Spleen (tissue), 11 donors: Measurements from ENCODE around the gene SPRN. TPM values are rescaled to one million over a fixed set of nuclear protein-coding genes. Genes with fewer than 3 reads are reported as not detected.

Experiments
- DNase-seq: peaks from one replicate; pipeline ENCODE4 v3.0.0-alpha.2; 2020
- H3K27ac ChIP-seq, 8 donors: fragments of 200-600 bp; sonication (generic) in 7 of 8; 1 replicate in 4 of 8; 2 replicates in 4 of 8; pipeline versions ENCODE4 v1.5.0 to v1.8.0; 2016 to 2021; ENCODE audit warnings: inconsistent platforms in 4 of 8, mild to moderate bottlenecking in 4 of 8, moderate library complexity in 1 of 8
- H3K27me3 ChIP-seq, 7 donors: fragments of 200-600 bp; sonication (generic) in 6 of 7; replicated peaks in 1 of 7; 1 replicate in 4 of 7; 2 replicates in 3 of 7; pipeline versions ENCODE4 v1.5.0 to v1.8.0; 2016 to 2021; ENCODE audit warnings: inconsistent platforms in 3 of 7, mild to moderate bottlenecking in 1 of 7
- H3K36me3 ChIP-seq, 6 donors: fragments of 200-600 bp; sonication (generic) in 5 of 6; 1 replicate in 4 of 6; 2 replicates in 2 of 6; pipeline versions ENCODE4 v1.5.0 to v1.8.0; 2016 to 2021; ENCODE audit warnings: inconsistent platforms in 2 of 6
- H3K4me1 ChIP-seq, 6 donors: fragments of 200-600 bp; sonication (generic) in 5 of 6; 1 replicate in 3 of 6; 2 replicates in 3 of 6; pipeline versions ENCODE4 v1.5.0 to v1.8.0; 2016 to 2021; ENCODE audit warnings: inconsistent platforms in 3 of 6
- H3K4me3 ChIP-seq, 8 donors: fragments of 200-600 bp; sonication (generic) in 7 of 8; 1 replicate in 4 of 8; 2 replicates in 4 of 8; pipeline versions ENCODE4 v1.5.0 to v1.8.0; 2016 to 2021; ENCODE audit warnings: inconsistent platforms in 4 of 8, mild to moderate bottlenecking in 4 of 8, moderate library complexity in 2 of 8
- H3K9me3 ChIP-seq, 8 donors: fragments of 200-600 bp; sonication (generic) in 7 of 8; 1 replicate in 4 of 8; 2 replicates in 4 of 8; pipeline versions ENCODE4 v1.5.0 to v1.8.0; 2016 to 2021; ENCODE audit warnings: inconsistent platforms in 4 of 8
- CTCF ChIP-seq, 11 experiments: fragments of 200-600 bp in 7 of 11; fragments of 450-650 bp in 4 of 11; sonication (generic) in 4 of 11; IDR thresholded peaks in 8 of 11; conservative IDR thresholded peaks in 3 of 11; 1 replicate in 7 of 11; 2 replicates in 4 of 11; pipeline versions ENCODE4 v1.4.0 to v1.8.0; 2016 to 2021; ENCODE audit warnings: antibody characterized with exemption in 11 of 11, inconsistent platforms in 4 of 11, mild to moderate bottlenecking in 1 of 11
- POLR2A ChIP-seq, 3 donors: fragments of 450-650 bp; IDR thresholded peaks; one replicate each; pipeline ENCODE4 v1.5.1; 2017; ENCODE audit warnings: antibody characterized with exemption in 3 of 3, mild to moderate bottlenecking in 1 of 3
- POLR2AphosphoS5 ChIP-seq, 3 donors: sonication (generic); formaldehyde crosslinking; IDR thresholded peaks; one replicate each; pipeline ENCODE4 v1.5.1; 2017; ENCODE audit warnings: antibody characterized with exemption in 3 of 3
- WGBS, 5 donors: extraction: QIAGEN DNeasy Blood & Tissue Kit in 3 of 5; methylation state at CpG; one replicate each; pipeline versions ENCODE4 v1.1.5 to v1.1.7; 2013 to 2018; 5-methylcytosine and 5-hydroxymethylcytosine counted together
- intact Hi-C: fragments of 100-400 bp; cut with DNase I; formaldehyde crosslinking; loops from one replicate; pipeline ENCODE4 v1.15.0; 2023; ENCODE audit warnings: low total_unique reads
- polyA plus RNA-seq, 3 donors: library from polyadenylated mRNA; stranded (reverse); fragments of 200-250 nt; gene quantifications; one replicate each; pipeline ENCODE4 v1.2.1, GENCODE V29; 2013
- total RNA-seq, 7 donors: library from RNA; depleted of rRNA in 3 of 7; stranded (reverse); fragments of >200 nt in 3 of 7; fragmentation: NEBNext Ultra II Directional in 4 of 7; extraction: Animal tissue kit (Norgen Biotek cat#: 25700) in 4 of 7; gene quantifications; one replicate each; pipeline versions ENCODE4 v1.1.0 to v1.2.1, GENCODE V29; 2016 to 2021
- donor health status: healthy with polysubstance abuse.
- donor health status: DM: no; HTN: no; CAD: no; lungs with moderate emphysema.
- donor health status: DM: no; HTN: no; CAD: no.
- donor health status: Bipolar disorder and iron deficiency.
- donor health status: healthy.
- donor health status: DM: no; HTN: no; CAD: no.
- donor health status: DM: yes; HTN: yes; CAD: no.

The SPRN gene
- total and polyA plus RNA-seq, 10 donors = 0.14 to 0.58 (median 0.21) TPM; not detected in 4

DNA sequence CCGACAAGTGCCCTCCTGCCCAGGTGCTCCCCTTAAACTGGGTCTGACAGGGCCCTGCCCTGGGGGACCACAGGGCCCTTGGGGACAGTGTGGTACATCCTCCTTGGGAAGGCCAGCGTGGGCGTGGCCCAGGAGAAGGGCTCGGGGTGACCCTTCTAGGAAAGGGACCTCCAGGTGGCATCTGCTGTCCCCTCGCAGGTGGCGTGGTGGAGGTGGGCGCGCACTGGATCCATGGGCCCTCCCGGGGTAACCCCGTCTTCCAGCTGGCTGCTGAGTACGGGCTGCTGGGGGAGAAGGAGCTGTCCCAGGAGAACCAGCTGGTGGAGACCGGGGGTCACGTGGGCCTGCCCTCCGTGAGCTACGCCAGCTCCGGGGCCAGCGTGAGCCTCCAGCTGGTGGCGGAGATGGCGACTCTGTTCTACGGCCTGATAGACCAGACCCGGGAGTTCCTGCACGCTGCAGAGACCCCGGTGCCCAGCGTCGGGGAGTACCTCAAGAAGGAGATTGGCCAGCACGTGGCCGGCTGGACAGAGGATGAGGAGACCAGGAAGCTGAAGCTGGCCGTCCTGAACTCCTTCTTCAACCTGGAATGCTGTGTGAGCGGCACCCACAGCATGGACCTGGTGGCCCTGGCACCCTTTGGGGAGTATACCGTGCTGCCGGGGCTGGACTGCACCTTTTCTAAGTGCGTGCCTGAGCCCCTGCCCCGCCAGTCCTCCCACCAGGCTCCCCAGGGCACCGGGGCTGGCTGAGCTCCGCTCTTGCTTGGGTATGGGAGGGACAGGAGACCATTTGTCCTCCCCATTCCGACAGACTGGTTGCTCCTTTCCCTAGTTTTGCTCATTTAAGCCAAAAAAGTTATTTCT, 44.4 kb downstream of the SPRN start:
- Histone ChIP-seq H3K9me3 (no peaks in the 10 kb centered on the region), H3K4me1 (peaks cover 20 to 46% (median 40%) of the 10 kb centered on the region in 6 donors), H3K36me3 (peaks cover 0 to 30% (median 5%) of the 10 kb centered on the region in 6 donors), H3K27ac (peak overlapping the region in 7 of 8 donors; percentile 46 to 91 (median 84)), H3K4me3 (peak overlapping the region; percentile 53 to 95 (median 80)), H3K27me3 (peaks cover 0 to 13% (median 0%) of the 10 kb centered on the region in 7 donors)
- intact Hi-C loops = no loop called here
- DNase-seq = peak; percentile 84
- no peak for TF ChIP-seq POLR2AphosphoS5 (IDR thresholded peaks at IDR 0.05)
- no peak for TF ChIP-seq POLR2A (IDR thresholded peaks at IDR 0.05)
- no peak for TF ChIP-seq CTCF (IDR thresholded peaks at IDR 0.05 in 8 of 11, conservative IDR thresholded peaks at IDR 0.05 in 3 of 11)
- 86 to 91% (median 90%) methylated on average over 22 to 36 of the region's 36 CpGs for WGBS, 5 donors

- H3K27me3 ChIP-seq = peaks cover 0 to 13% (median 0%) of the 10 kb centered on the region in 7 donors
- peak; percentile 94 for DNase-seq
- intact Hi-C loops = no loop called here
- peaks cover 20 to 53% (median 41%) of the 10 kb centered on the region in 6 donors for H3K4me1 ChIP-seq
- peaks cover 0 to 24% (median 2%) of the 10 kb centered on the region in 6 donors for H3K36me3 ChIP-seq
- peak within 1 kb of the TSS; percentile 78 to 95 (median 92) for H3K4me3 ChIP-seq
- peak within 1 kb of the TSS; percentile 65 to 91 (median 85) for H3K27ac ChIP-seq
- H3K9me3 ChIP-seq = no peaks in the 10 kb centered on the region
- WGBS, 5 donors = 0 to 6% (median 3%) methylated on average over 6 to 67 of the region's 78 CpGs
- TF ChIP-seq CTCF (IDR thresholded peaks at IDR 0.05 in 8 of 11, conservative IDR thresholded peaks at IDR 0.05 in 3 of 11) (no peak), POLR2A (IDR thresholded peaks at IDR 0.05) (no peak), POLR2AphosphoS5 (IDR thresholded peaks at IDR 0.05) (peak; percentile 50 to 74 (median 58))
Measured at GRCh38 chr10:133379152-133379800, 45.1 kb downstream of the SPRN start, which contains the start of gene PAOX. Gene PAOX, plus strand, starts transcription at chr10:133379262. Its CDS starts 55 bp downstream, at chr10:133379317.

DNA sequence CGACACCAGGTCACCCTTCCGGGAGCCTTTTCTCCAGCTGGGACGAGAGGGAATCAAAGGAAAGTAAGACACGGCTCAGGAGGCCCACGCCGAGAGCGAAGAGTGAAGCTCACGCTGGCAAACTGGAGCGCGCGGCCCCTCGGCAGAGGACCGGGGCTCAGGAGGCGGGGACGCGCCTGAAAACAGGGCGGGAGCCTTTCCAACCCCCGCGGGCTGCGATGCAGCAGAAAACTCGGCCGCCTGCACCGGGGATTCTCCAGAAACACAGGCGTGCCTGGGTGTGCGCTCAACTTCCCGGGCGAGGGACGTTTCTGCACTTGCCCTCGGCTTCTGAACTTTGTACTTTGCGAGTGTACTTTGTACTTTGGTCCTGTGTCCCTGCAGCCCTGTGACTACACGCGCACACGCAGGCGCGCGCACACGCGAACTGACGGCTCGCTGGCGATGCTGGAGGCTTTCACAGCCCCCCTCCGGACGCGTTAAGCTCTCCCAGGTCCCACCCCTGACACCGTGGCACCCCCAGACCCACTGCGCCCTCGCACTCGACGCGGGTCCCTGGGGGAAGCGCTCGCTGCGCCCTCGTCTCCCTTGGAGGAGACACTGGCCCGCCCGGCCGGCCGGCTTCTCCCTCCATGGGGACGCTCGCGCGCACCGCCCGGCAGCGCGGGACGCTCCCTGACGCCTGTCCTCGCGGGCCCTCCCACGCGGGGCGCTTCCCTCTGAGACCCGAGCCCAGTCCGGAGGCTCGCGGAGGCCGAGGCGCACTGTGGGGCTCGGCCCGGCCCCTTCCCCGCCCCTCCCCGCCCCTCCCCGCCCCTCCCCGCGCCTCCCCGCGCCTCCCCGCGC, 46.0 kb downstream of the SPRN start:
- peak; percentile 96 for DNase-seq
- 0 to 1% (median 0%) methylated on average over 40 to 83 of the region's 90 CpGs for WGBS, 5 donors
- peaks cover 0 to 16% (median 0%) of the 10 kb centered on the region in 6 donors for H3K36me3 ChIP-seq
- H3K4me3 ChIP-seq = peak overlapping the region; percentile 78 to 95 (median 92)
- peaks cover 0 to 13% (median 0%) of the 10 kb centered on the region in 7 donors for H3K27me3 ChIP-seq
- H3K27ac ChIP-seq = peak overlapping the region; percentile 54 to 91 (median 84)
- TF ChIP-seq CTCF (IDR thresholded peaks at IDR 0.05 in 8 of 11, conservative IDR thresholded peaks at IDR 0.05 in 3 of 11) = no peak
- TF ChIP-seq POLR2A (IDR thresholded peaks at IDR 0.05) = peak in 1 of 3 donors; percentile 15
- TF ChIP-seq POLR2AphosphoS5 (IDR thresholded peaks at IDR 0.05) = peak; percentile 49 to 85 (median 77)
- intact Hi-C loops = no loop called here
- H3K4me1 ChIP-seq = peaks cover 20 to 60% (median 48%) of the 10 kb centered on the region in 6 donors
- no peaks in the 10 kb centered on the region for H3K9me3 ChIP-seq
